ENCODE measurements around the gene TCN2. TPM values are rescaled to one million over a fixed set of nuclear protein-coding genes. Genes with fewer than 3 reads are reported as not detected.

TCN2 gene
- total RNA-seq, 1 experiment from 2014 or later: 2.2 TPM

- Histone ChIP-seq H3K4me3 (replicated peaks in 1 of 2; ENCODE audit: low read depth in 1 of 2, low read length in 2 of 2) (no peak overlapping the region), H4K20me1 (ENCODE audit: insufficient read depth) (no peaks in the 10 kb centered on the region), H3K4me2 (ENCODE audit: low read length) (no peak overlapping the region), H3K9me3 (ENCODE audit: control insufficient read depth in 1 of 2, insufficient read depth in 1 of 2, low read depth in 1 of 2, low read length in 2 of 2) (no peaks in the 10 kb centered on the region), H3K79me2 (ENCODE audit: insufficient read depth, low read length) (no peaks in the 10 kb centered on the region), H3K9ac (ENCODE audit: low read length) (no peak overlapping the region), H2AFZ (ENCODE audit: low read depth, low read length, poor library complexity, severe bottlenecking) (no peak overlapping the region), H3K27me3 (ENCODE audit: insufficient read depth, low read length) (no peaks in the 10 kb centered on the region; the same call in 1 of the 2 replicates), H3K27ac (ENCODE audit: low read depth, low read length) (no peak overlapping the region), H3K9me2 (ENCODE audit: insufficient read depth) (no peaks in the 10 kb centered on the region), H3K4me1 (ENCODE audit: control insufficient read depth in 1 of 2, insufficient read depth in 2 of 2, low read length in 2 of 2) (peaks cover 9 to 37% of the 10 kb centered on the region in 2 experiments; a peak in 3 of 4 replicates), H3K36me3 (ENCODE audit: control insufficient read depth in 1 of 2, insufficient read depth in 2 of 2, low read length in 2 of 2) (no peaks in the 10 kb centered on the region)
- no peak for ATAC-seq
- intact Hi-C loops (cut with micrococcal nuclease): no loop called here
- ChIA-PET POLR2A (no interaction called here), RAD21 (ENCODE audit: low non-redundant PET in 1 of 2, low total read pairs in 2 of 2, uncharacterized antibody in 2 of 2, unreplicated experiment in 2 of 2) (no interaction called here), CTCF (no interaction called here)
- TF ChIP-seq SIN3A (IDR thresholded peaks at IDR 0.05; ENCODE audit: low read depth) (no peak), EGR1 (IDR thresholded peaks at IDR 0.05; ENCODE audit: low read depth) (no peak), JUND (IDR thresholded peaks at IDR 0.05) (no peak), MAX (IDR thresholded peaks at IDR 0.05) (no peak), SRF (IDR thresholded peaks at IDR 0.05; ENCODE audit: low read depth) (no peak), EZH2phosphoT487 (IDR thresholded peaks at IDR 0.05; ENCODE audit: borderline replicate concordance) (no peak), RAD21 (IDR thresholded peaks at IDR 0.05; ENCODE audit: low read depth) (no peak), EZH2 (IDR thresholded peaks at IDR 0.05) (no peak), ATF3 (IDR thresholded peaks at IDR 0.05) (no peak), POLR2A (IDR thresholded peaks at IDR 0.05; ENCODE audit: borderline replicate concordance, extremely low read depth, insufficient read depth, insufficient read length) (no peak), ZFX (IDR thresholded peaks at IDR 0.05) (no peak), REST (IDR thresholded peaks at IDR 0.05; ENCODE audit: low read depth) (no peak), TCF7L2 (IDR thresholded peaks at IDR 0.05; ENCODE audit: borderline replicate concordance, extremely low read depth, insufficient read depth, insufficient read length) (no peak), YY1 (IDR thresholded peaks at IDR 0.05; ENCODE audit: extremely low read depth, insufficient replicate concordance, low read depth, low read length) (no peak)
- BruUV-seq (replicated peaks): no TSS peak
- no peak for DNase-seq (ENCODE audit: low read depth, low spot score)
These were observed 42.8 kb upstream of the TCN2 start for GRCh38 chr22:30564045-30564760.

Data from HCT116 (cell line).